Measurements from ENCODE around the gene PRAMEF20.
"Not testable (repeated sequence)": the region's sequence is repeated elsewhere in the genome, so short reads cannot be mapped to it uniquely, and the experiment has no call there.

The PRAMEF20 gene

GRCh38 chr1:13435458-13435857 is 25.2 kb downstream of the PRAMEF20 start:
- Histone ChIP-seq H3K9me3 (ENCODE audit: insufficient read depth, low read length) (no peaks in the 10 kb centered on the region), H4K20me1 (ENCODE audit: insufficient read depth, low read length) (no peaks in the 10 kb centered on the region), H3K27me3 (ENCODE audit: low read depth, low read length) (no peaks in the 10 kb centered on the region), H3K4me3 (ENCODE audit: low read length) (no peak overlapping the region), H3K36me3 (replicated peaks; ENCODE audit: low read depth, low read length) (no peaks in the 10 kb centered on the region), H3K4me2 (ENCODE audit: low read length) (no peak overlapping the region), H3K9ac (ENCODE audit: low read length) (no peak overlapping the region), H3K27ac (ENCODE audit: low read length) (no peak overlapping the region), H3K79me2 (ENCODE audit: low read length) (no peaks in the 10 kb centered on the region), H3K4me1 (ENCODE audit: low read length) (no peaks in the 10 kb centered on the region), H2AFZ (ENCODE audit: low read depth, low read length) (no peak overlapping the region)
- no peak for TF ChIP-seq CTCF (IDR thresholded peaks at IDR 0.05; ENCODE audit: low read depth, low read length)
- TF ChIP-seq EZH2phosphoT487 (IDR thresholded peaks at IDR 0.05; ENCODE audit: low read depth): no peak

- not testable (repeated sequence) for H3K36me3 ChIP-seq (replicated peaks; ENCODE audit: low read depth, low read length); H3K4me1 ChIP-seq (ENCODE audit: low read length); H2AFZ ChIP-seq (ENCODE audit: low read depth, low read length); H3K4me3 ChIP-seq (ENCODE audit: low read length); H3K27ac ChIP-seq (ENCODE audit: low read length); H3K4me2 ChIP-seq (ENCODE audit: low read length); H3K9ac ChIP-seq (ENCODE audit: low read length); H3K9me3 ChIP-seq (ENCODE audit: insufficient read depth, low read length); H4K20me1 ChIP-seq (ENCODE audit: insufficient read depth, low read length); H3K27me3 ChIP-seq (ENCODE audit: low read depth, low read length); H3K79me2 ChIP-seq (ENCODE audit: low read length)
Observed at GRCh38 chr1:13439104-13439783, 29.0 kb downstream of the PRAMEF20 start.

GRCh38 chr1:13443335-13443979 is 33.2 kb downstream of the PRAMEF20 start:
- TF ChIP-seq CTCF (IDR thresholded peaks at IDR 0.05; ENCODE audit: low read depth, low read length) (no peak), EZH2phosphoT487 (IDR thresholded peaks at IDR 0.05; ENCODE audit: low read depth) (no peak)
- Histone ChIP-seq H4K20me1 (ENCODE audit: insufficient read depth, low read length) (no peaks in the 10 kb centered on the region), H2AFZ (ENCODE audit: low read depth, low read length) (no peak overlapping the region)

GRCh38 chr1:13450204-13450603 is 40.0 kb downstream of the PRAMEF20 start:
- Histone ChIP-seq H3K27ac (ENCODE audit: low read length) (no peak overlapping the region), H3K4me3 (ENCODE audit: low read length) (no peak overlapping the region), H2AFZ (ENCODE audit: low read depth, low read length) (no peak overlapping the region), H3K27me3 (ENCODE audit: low read depth, low read length) (no peaks in the 10 kb centered on the region), H3K9ac (ENCODE audit: low read length) (no peak overlapping the region), H3K36me3 (replicated peaks; ENCODE audit: low read depth, low read length) (no peaks in the 10 kb centered on the region), H3K79me2 (ENCODE audit: low read length) (no peaks in the 10 kb centered on the region), H3K4me2 (ENCODE audit: low read length) (no peak overlapping the region), H4K20me1 (ENCODE audit: insufficient read depth, low read length) (no peaks in the 10 kb centered on the region), H3K4me1 (ENCODE audit: low read length) (no peaks in the 10 kb centered on the region), H3K9me3 (ENCODE audit: insufficient read depth, low read length) (no peaks in the 10 kb centered on the region)
- TF ChIP-seq EZH2phosphoT487 (IDR thresholded peaks at IDR 0.05; ENCODE audit: low read depth) (no peak), CTCF (IDR thresholded peaks at IDR 0.05; ENCODE audit: low read depth, low read length) (no peak)

More at GRCh38 chr1:13443335-13443979, 33.2 kb downstream of the PRAMEF20 start:
- H3K27ac ChIP-seq (ENCODE audit: low read length): no peak overlapping the region
- H3K27me3 ChIP-seq (ENCODE audit: low read depth, low read length): no peaks in the 10 kb centered on the region
- H3K9me3 ChIP-seq (ENCODE audit: insufficient read depth, low read length): no peaks in the 10 kb centered on the region
- H3K4me2 ChIP-seq (ENCODE audit: low read length): no peak overlapping the region
- H3K9ac ChIP-seq (ENCODE audit: low read length): no peak overlapping the region
- H3K4me3 ChIP-seq (ENCODE audit: low read length): no peak overlapping the region
- no peaks in the 10 kb centered on the region for H3K4me1 ChIP-seq (ENCODE audit: low read length)
- H3K36me3 ChIP-seq (replicated peaks; ENCODE audit: low read depth, low read length): no peaks in the 10 kb centered on the region
- no peaks in the 10 kb centered on the region for H3K79me2 ChIP-seq (ENCODE audit: low read length)
